ENCODE measurements around the gene ITIH4. TPM values are rescaled to one million over a fixed set of nuclear protein-coding genes. Genes with fewer than 3 reads are reported as not detected.

The ITIH4 gene
- polyA plus RNA-seq, 1 experiment = 1.4 TPM

- DNase-seq (ENCODE audit: low read depth) = no peak
- no peaks in the 10 kb centered on the region for H3K27me3 ChIP-seq (ENCODE audit: control insufficient read depth, insufficient read depth, low read length)
- no peaks in the 10 kb centered on the region for H3K36me3 ChIP-seq (ENCODE audit: control insufficient read depth, insufficient read depth, low read length)
- CTCF ChIA-PET = interaction anchor here (1.5 kb wide), 1 partner anchor 20 kb away, joined by 3 read pairs; no protein-coding TSS in a partner anchor
- TF ChIP-seq, protein P1, sequence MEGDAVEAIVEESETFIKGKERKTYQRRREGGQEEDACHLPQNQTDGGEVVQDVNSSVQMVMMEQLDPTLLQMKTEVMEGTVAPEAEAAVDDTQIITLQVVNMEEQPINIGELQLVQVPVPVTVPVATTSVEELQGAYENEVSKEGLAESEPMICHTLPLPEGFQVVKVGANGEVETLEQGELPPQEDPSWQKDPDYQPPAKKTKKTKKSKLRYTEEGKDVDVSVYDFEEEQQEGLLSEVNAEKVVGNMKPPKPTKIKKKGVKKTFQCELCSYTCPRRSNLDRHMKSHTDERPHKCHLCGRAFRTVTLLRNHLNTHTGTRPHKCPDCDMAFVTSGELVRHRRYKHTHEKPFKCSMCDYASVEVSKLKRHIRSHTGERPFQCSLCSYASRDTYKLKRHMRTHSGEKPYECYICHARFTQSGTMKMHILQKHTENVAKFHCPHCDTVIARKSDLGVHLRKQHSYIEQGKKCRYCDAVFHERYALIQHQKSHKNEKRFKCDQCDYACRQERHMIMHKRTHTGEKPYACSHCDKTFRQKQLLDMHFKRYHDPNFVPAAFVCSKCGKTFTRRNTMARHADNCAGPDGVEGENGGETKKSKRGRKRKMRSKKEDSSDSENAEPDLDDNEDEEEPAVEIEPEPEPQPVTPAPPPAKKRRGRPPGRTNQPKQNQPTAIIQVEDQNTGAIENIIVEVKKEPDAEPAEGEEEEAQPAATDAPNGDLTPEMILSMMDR (IDR thresholded peaks at IDR 0.05; ENCODE audit: insufficient read depth, low read depth, low read length) = no peak
- POLR2A ChIA-PET = no interaction called here
- H3K4me3 ChIP-seq (ENCODE audit: low read depth, low read length) = no peak overlapping the region
Measured at GRCh38 chr3:52871761-52872160, 41.3 kb upstream of the ITIH4 start.

- ChIA-PET POLR2A (no interaction called here), CTCF (no interaction called here)
- Histone ChIP-seq H3K27me3 (ENCODE audit: control insufficient read depth, insufficient read depth, low read length) (no peaks in the 10 kb centered on the region), H3K36me3 (ENCODE audit: control insufficient read depth, insufficient read depth, low read length) (no peaks in the 10 kb centered on the region), H3K4me3 (ENCODE audit: low read depth, low read length) (no peak overlapping the region)
- TF ChIP-seq, protein P1 (IDR thresholded peaks at IDR 0.05; ENCODE audit: insufficient read depth, low read depth, low read length) = no peak
- DNase-seq (ENCODE audit: low read depth) = no peak
Measured at GRCh38 chr3:52870471-52870870, 40.0 kb upstream of the ITIH4 start.

DNA sequence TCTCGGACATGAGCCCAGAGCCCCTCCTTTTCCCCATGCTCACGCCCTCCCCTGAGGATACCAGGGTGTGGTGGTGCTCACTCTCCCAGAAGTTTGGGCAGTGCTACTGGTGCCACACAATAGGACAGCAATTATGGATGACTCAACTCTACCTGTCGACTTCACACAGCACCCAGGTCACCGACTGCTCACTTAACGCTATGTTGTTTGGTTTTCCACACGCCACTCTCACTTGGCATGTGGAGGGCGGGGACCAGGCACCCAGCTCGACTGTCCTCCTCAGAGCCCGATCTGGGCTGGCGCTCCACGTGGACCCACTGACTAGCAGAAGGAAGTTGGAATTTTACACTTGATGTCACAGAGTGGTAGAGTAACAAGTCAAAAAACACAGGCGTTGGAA, 36.0 kb upstream of the ITIH4 start:
- Histone ChIP-seq H3K27me3 (ENCODE audit: control insufficient read depth, insufficient read depth, low read length) (no peaks in the 10 kb centered on the region), H3K36me3 (ENCODE audit: control insufficient read depth, insufficient read depth, low read length) (no peaks in the 10 kb centered on the region), H3K4me3 (ENCODE audit: low read depth, low read length) (no peak overlapping the region)
- DNase-seq (ENCODE audit: low read depth) = no peak
- CTCF ChIA-PET = interaction anchor here (1.6 kb wide), 2 partner anchors 14 to 16 kb away, joined by 4 to 5 read pairs; no protein-coding TSS in a partner anchor
- POLR2A ChIA-PET = no interaction called here
- TF ChIP-seq, protein P1 (IDR thresholded peaks at IDR 0.05; ENCODE audit: insufficient read depth, low read depth, low read length) = no peak

GRCh38 chr3:52865994-52866393, 35.5 kb upstream of the ITIH4 start:
- no peak for DNase-seq (ENCODE audit: low read depth)
- Histone ChIP-seq H3K36me3 (ENCODE audit: control insufficient read depth, insufficient read depth, low read length) (no peaks in the 10 kb centered on the region), H3K4me3 (ENCODE audit: low read depth, low read length) (no peak overlapping the region), H3K27me3 (ENCODE audit: control insufficient read depth, insufficient read depth, low read length) (no peaks in the 10 kb centered on the region)
- CTCF ChIA-PET = interaction anchor here (1.6 kb wide), 2 partner anchors 14 to 16 kb away, joined by 4 to 5 read pairs; no protein-coding TSS in a partner anchor
- TF ChIP-seq, protein P1 (IDR thresholded peaks at IDR 0.05; ENCODE audit: insufficient read depth, low read depth, low read length) = no peak
- POLR2A ChIA-PET = no interaction called here

GRCh38 chr3:52860424-52860768, 29.9 kb upstream of the ITIH4 start:
- H3K4me3 ChIP-seq (ENCODE audit: low read depth, low read length) = no peak overlapping the region
- TF ChIP-seq, protein P1 (IDR thresholded peaks at IDR 0.05; ENCODE audit: insufficient read depth, low read depth, low read length) = no peak
- no peaks in the 10 kb centered on the region for H3K27me3 ChIP-seq (ENCODE audit: control insufficient read depth, insufficient read depth, low read length)
- H3K36me3 ChIP-seq (ENCODE audit: control insufficient read depth, insufficient read depth, low read length) = no peaks in the 10 kb centered on the region
- DNase-seq (ENCODE audit: low read depth) = no peak
- CTCF ChIA-PET = interaction anchor here (1.2 kb wide), 1 partner anchor 14 kb away, joined by 3 read pairs; no protein-coding TSS in a partner anchor
- POLR2A ChIA-PET = no interaction called here

Measured in BJ (cell line).